Prostate gland (tissue), 2 donors: ENCODE results near the gene MRPS14. TPM values are rescaled to one million over a fixed set of nuclear protein-coding genes. Genes with fewer than 3 reads are reported as not detected.

Experiments
- DNase-seq: peaks from one replicate; pipeline ENCODE4 v3.0.0-alpha.2; 2019; ENCODE audit warnings: low spot score
- H3K27ac ChIP-seq, 2 donors: fragments of 200-600 bp; sonication (generic); 2 replicates each; pipeline ENCODE4 v1.5.1; 2017 to 2019
- H3K27me3 ChIP-seq: fragments of 200-600 bp; sonication (generic); replicated peaks from 2 replicates; pipeline ENCODE4 v1.5.1; 2019; ENCODE audit not compliant: insufficient read depth
- H3K36me3 ChIP-seq, 2 donors: fragments of 200-600 bp; sonication (generic); 1 replicate in 1 of 2; 2 replicates in 1 of 2; pipeline versions ENCODE4 v1.5.1 to v1.8.1; 2017 to 2019
- H3K4me1 ChIP-seq: fragments of 200-600 bp; sonication (generic); replicated peaks from 2 replicates; pipeline ENCODE4 v1.5.1; 2019
- H3K4me3 ChIP-seq, 2 donors: fragments of 200-600 bp; sonication (generic); 2 replicates each; pipeline ENCODE4 v1.5.1; 2017 to 2019
- H3K9me3 ChIP-seq: fragments of 200-600 bp; sonication (generic); 2 replicates; pipeline ENCODE4 v1.5.1; 2017
- CTCF ChIP-seq, 4 experiments: fragments of 200-600 bp in 2 of 4; fragments of 450-650 bp in 2 of 4; sonication (generic) in 2 of 4; IDR thresholded peaks; 1 replicate in 3 of 4; 2 replicates in 1 of 4; pipeline ENCODE4 v1.5.1; 2016 to 2019; ENCODE audit warnings: antibody characterized with exemption in 4 of 4, mild to moderate bottlenecking in 2 of 4, moderate library complexity in 2 of 4
- POLR2A ChIP-seq: fragments of 450-650 bp; IDR thresholded peaks from one replicate; pipeline ENCODE4 v1.6.1; 2016; ENCODE audit warnings: antibody characterized with exemption, mild to moderate bottlenecking
- POLR2AphosphoS5 ChIP-seq: sonication (generic); formaldehyde crosslinking; IDR thresholded peaks from one replicate; pipeline ENCODE4 v1.6.1; 2017; ENCODE audit warnings: antibody characterized with exemption
- whole genome bisulfite sequencing: methylation state at CpG from one replicate; pipeline ENCODE4 v1.1.5; 2018; 5-methylcytosine and 5-hydroxymethylcytosine counted together
- intact Hi-C: fragments of 100-400 bp; cut with DNase I; formaldehyde crosslinking; loops from one replicate; pipeline ENCODE4 v1.14.2; 2022
- total RNA-seq, 2 donors: library from RNA; depleted of rRNA; stranded (reverse); fragments of >200 nt; gene quantifications; one replicate each; pipeline ENCODE4 v1.1.0, GENCODE V29; 2016

The MRPS14 gene
- total RNA-seq, 2 donors from 2014 or later = 25.6 to 32.1 TPM

DNA sequence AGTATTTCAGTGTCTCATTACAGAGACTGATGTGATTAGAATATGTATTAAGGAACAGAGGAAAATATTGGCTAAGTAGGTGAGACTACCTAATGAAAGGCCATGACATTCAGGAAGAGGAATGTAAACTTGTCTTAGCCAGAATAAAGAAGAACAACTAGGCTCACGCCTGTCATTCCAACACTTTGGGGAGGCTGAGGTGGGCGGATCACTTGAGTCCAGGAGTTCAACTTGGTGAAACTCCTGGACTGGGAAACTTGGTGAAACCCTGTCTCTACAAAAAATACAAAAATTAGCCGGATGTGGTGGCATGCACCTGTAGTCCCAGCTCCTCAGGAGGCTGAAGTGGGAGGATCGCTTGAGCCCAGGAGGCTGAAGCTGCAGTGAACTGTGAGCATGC is 38.3 kb downstream of the MRPS14 start:
- H3K27me3 ChIP-seq = no peaks in the 10 kb centered on the region
- no peak for DNase-seq
- H3K4me3 ChIP-seq = no peak overlapping the region
- intact Hi-C loops = loop anchor here (5.0 kb wide), 1 partner anchor 218 kb away; no protein-coding TSS in a partner anchor
- H3K27ac ChIP-seq = no peak overlapping the region
- H3K36me3 ChIP-seq = no peaks in the 10 kb centered on the region
- TF ChIP-seq POLR2A = no peak
- TF ChIP-seq CTCF (IDR thresholded peaks at IDR 0.05) = no peak
- no peak for TF ChIP-seq POLR2AphosphoS5
- no peaks in the 10 kb centered on the region for H3K9me3 ChIP-seq
- H3K4me1 ChIP-seq = no peaks in the 10 kb centered on the region
- WGBS = 97% methylated on average over 4 of the region's 4 CpGs

- no peaks in the 10 kb centered on the region for H3K9me3 ChIP-seq
- no peaks in the 10 kb centered on the region for H3K27me3 ChIP-seq
- no peaks in the 10 kb centered on the region for H3K4me1 ChIP-seq
- H3K36me3 ChIP-seq = no peaks in the 10 kb centered on the region
- no peak for DNase-seq
- no peak overlapping the region for H3K27ac ChIP-seq
- H3K4me3 ChIP-seq = no peak overlapping the region
- TF ChIP-seq POLR2A = no peak
- peak in 3 of 4 experiments; percentile 58 to 70 (median 65) for TF ChIP-seq CTCF (IDR thresholded peaks at IDR 0.05)
- no peak for TF ChIP-seq POLR2AphosphoS5
- intact Hi-C loops = loop anchor here (5.0 kb wide), 1 partner anchor 216 kb away; no protein-coding TSS in a partner anchor
Measured at GRCh38 chr1:174982971-174983689, 40.1 kb downstream of the MRPS14 start.

- Histone ChIP-seq H3K27me3 (no peaks in the 10 kb centered on the region), H3K9me3 (no peaks in the 10 kb centered on the region), H3K4me3 (no peak overlapping the region), H3K36me3 (no peaks in the 10 kb centered on the region), H3K4me1 (no peaks in the 10 kb centered on the region), H3K27ac (no peak overlapping the region)
- WGBS = 73% methylated on average over 4 of the region's 4 CpGs
- no peak for TF ChIP-seq POLR2A
- TF ChIP-seq POLR2AphosphoS5 = no peak
- no peak for TF ChIP-seq CTCF (IDR thresholded peaks at IDR 0.05)
- DNase-seq = no peak
- intact Hi-C loops = no loop called here
Measured at GRCh38 chr1:174976436-174977108, 46.7 kb downstream of the MRPS14 start.

GRCh38 chr1:174975764-174976163 is 47.5 kb downstream of the MRPS14 start:
- intact Hi-C loops = no loop called here
- Histone ChIP-seq H3K4me3 (no peak overlapping the region), H3K9me3 (no peaks in the 10 kb centered on the region), H3K27me3 (no peaks in the 10 kb centered on the region), H3K36me3 (no peaks in the 10 kb centered on the region), H3K27ac (no peak overlapping the region), H3K4me1 (no peaks in the 10 kb centered on the region)
- TF ChIP-seq CTCF (IDR thresholded peaks at IDR 0.05) (no peak), POLR2A (no peak), POLR2AphosphoS5 (no peak)
- 71% methylated on average over 1 of the region's 1 CpG for WGBS
- no peak for DNase-seq

DNA sequence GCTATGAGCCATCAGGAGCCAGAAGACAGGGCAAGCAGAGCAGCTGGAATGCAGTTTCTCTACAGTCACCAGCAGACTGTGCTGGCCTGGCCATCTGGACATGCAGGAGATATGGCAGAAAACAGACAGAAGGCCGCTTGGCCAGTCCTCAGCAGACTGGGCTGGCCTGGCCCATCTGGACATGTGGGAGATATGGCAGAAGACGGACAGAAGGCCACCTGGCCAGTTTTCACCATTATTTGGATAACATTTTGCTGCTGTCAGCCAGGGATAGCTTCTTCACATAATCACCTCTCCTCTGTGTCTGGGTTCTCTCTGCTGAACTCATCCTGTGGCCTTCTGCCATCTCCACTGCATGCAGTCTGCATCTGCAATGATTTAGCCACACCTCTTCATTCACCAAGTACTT is 48.5 kb downstream of the MRPS14 start:
- H3K36me3 ChIP-seq = no peaks in the 10 kb centered on the region
- intact Hi-C loops = no loop called here
- H3K4me3 ChIP-seq = no peak overlapping the region
- DNase-seq = no peak
- H3K4me1 ChIP-seq = no peaks in the 10 kb centered on the region
- TF ChIP-seq POLR2AphosphoS5 (no peak), POLR2A (no peak), CTCF (IDR thresholded peaks at IDR 0.05) (no peak)
- no peaks in the 10 kb centered on the region for H3K9me3 ChIP-seq
- no peak overlapping the region for H3K27ac ChIP-seq
- H3K27me3 ChIP-seq = no peaks in the 10 kb centered on the region
- 75% methylated on average over 2 of the region's 2 CpGs for WGBS
